IMR-90 (cell line): ENCODE data around the gene FBXO40. TPM values are rescaled to one million over a fixed set of nuclear protein-coding genes. Genes with fewer than 3 reads are reported as not detected.

ENCODE experiments used
- ATAC-seq: fragments of 200-7000 bp; cut with Tn5 transposase; 2 replicates; pipeline ENCODE4 v1.9.1; 2020; ENCODE audit warnings: low read depth, mild to moderate bottlenecking, moderate library complexity
- BruUV-seq: library from RNA; stranded (reverse); fragments of 400-500 nt; replicated peaks from 2 replicates; lab custom pipeline; 2021; lab: Mats Ljungman, UMichigan
- CTCF ChIA-PET: fragments of 300-600 bp; formaldehyde crosslinking; extraction: SDS; loops from one replicate; lab custom pipeline; 2021; ENCODE audit warnings: antibody characterized with exemption; lab: Yijun Ruan, JAX
- POLR2A ChIA-PET: fragments of 300-600 bp; sonication (Branson Sonifier 250); formaldehyde crosslinking; loops from one replicate; lab custom pipeline; 2022; ENCODE audit warnings: antibody characterized with exemption; ENCODE audit not compliant: unreplicated experiment; lab: Charles Lee
- DNase-seq: peaks from one replicate; pipeline ENCODE4 v3.0.0; 2013
- H2AFZ ChIP-seq: replicated peaks from 2 replicates; pipeline ENCODE3; 2013; ENCODE audit warnings: low read length, mild to moderate bottlenecking; ENCODE audit not compliant: poor library complexity
- H2AK5ac ChIP-seq: 2 replicates; pipeline ENCODE4 v1.6.1; 2013; ENCODE audit warnings: low read depth, low read length, inconsistent platforms
- H2AK9ac ChIP-seq: replicated peaks from 2 replicates; pipeline ENCODE3; 2013; ENCODE audit warnings: mild to moderate bottlenecking, low read depth, low read length, moderate library complexity; ENCODE audit not compliant: poor library complexity
- H2BK120ac ChIP-seq: 2 replicates; pipeline ENCODE4 v1.6.1; 2013; ENCODE audit warnings: low read depth, low read length, inconsistent platforms
- H2BK15ac ChIP-seq: 3 replicates; pipeline ENCODE4 v1.6.1; 2013; ENCODE audit warnings: low read depth, low read length, inconsistent platforms
- H2BK20ac ChIP-seq: 2 replicates; pipeline ENCODE4 v1.6.1; 2013; ENCODE audit warnings: low read depth, mild to moderate bottlenecking, inconsistent platforms, low read length, moderate library complexity
- H2BK5ac ChIP-seq: 2 replicates; pipeline ENCODE4 v1.6.1; 2013; ENCODE audit warnings: mild to moderate bottlenecking, low read depth, low read length, inconsistent platforms; ENCODE audit not compliant: poor library complexity, severe bottlenecking
- H3K14ac ChIP-seq: replicated peaks from 2 replicates; pipeline ENCODE4 v1.6.1; 2013; ENCODE audit warnings: low read depth, low read length, inconsistent platforms
- H3K18ac ChIP-seq: 2 replicates; pipeline ENCODE4 v1.6.1; 2013; ENCODE audit warnings: low read depth, low read length, control low read depth
- H3K23ac ChIP-seq: 2 replicates; pipeline ENCODE4 v1.6.1; 2013; ENCODE audit warnings: low read depth, low read length, inconsistent platforms
- H3K27ac ChIP-seq: 2 replicates; pipeline ENCODE4 v1.5.1; 2013; ENCODE audit warnings: mild to moderate bottlenecking, control low read depth, low read length; ENCODE audit not compliant: insufficient read depth
- H3K27me3 ChIP-seq: 2 replicates; pipeline ENCODE4 v1.6.1; 2013; ENCODE audit warnings: low read length; ENCODE audit not compliant: control insufficient read depth, insufficient read depth
- H3K36me3 ChIP-seq: 2 replicates; pipeline ENCODE4 v1.6.1; 2013; ENCODE audit warnings: low read length, mixed read lengths; ENCODE audit not compliant: control insufficient read depth, insufficient read depth
- H3K4ac ChIP-seq: 2 replicates; pipeline ENCODE4 v1.6.1; 2013; ENCODE audit warnings: low read depth, low read length, inconsistent platforms
- H3K4me1 ChIP-seq: 2 replicates; pipeline ENCODE4 v1.6.1; 2013; ENCODE audit warnings: low read length, mixed read lengths; ENCODE audit not compliant: control insufficient read depth, insufficient read depth
- H3K4me2 ChIP-seq: 2 replicates; pipeline ENCODE4 v1.6.1; 2013; ENCODE audit warnings: low read depth, mild to moderate bottlenecking, control low read depth, low read length, moderate library complexity
- H3K4me3 ChIP-seq: 2 replicates; pipeline ENCODE4 v1.5.1; 2013; ENCODE audit warnings: low read depth, mild to moderate bottlenecking, control low read depth, low read length, moderate library complexity; ENCODE audit not compliant: insufficient read depth
- H3K56ac ChIP-seq: 2 replicates; pipeline ENCODE4 v1.6.1; 2013; ENCODE audit warnings: low read length, inconsistent platforms; ENCODE audit not compliant: insufficient read depth; ENCODE audit errors: extremely low read depth
- H3K79me1 ChIP-seq, 2 experiments: 2 replicates each; pipeline ENCODE4 v1.6.1; 2013; ENCODE audit warnings: low read length in 2 of 2, inconsistent platforms in 1 of 2, low read depth in 1 of 2
- H3K9ac ChIP-seq: 2 replicates; pipeline ENCODE4 v1.6.1; 2013; ENCODE audit warnings: low read depth, low read length, control low read depth
- H3K9me1 ChIP-seq: 2 replicates; pipeline ENCODE4 v1.6.1; 2013; ENCODE audit warnings: low read length, inconsistent platforms; ENCODE audit not compliant: insufficient read depth
- H3K9me3 ChIP-seq: 2 replicates; pipeline ENCODE4 v1.6.1; 2013; ENCODE audit warnings: low read length; ENCODE audit not compliant: control insufficient read depth, insufficient read depth
- H4K20me1 ChIP-seq: 2 replicates; pipeline ENCODE4 v1.6.1; 2013; ENCODE audit warnings: low read length, inconsistent platforms; ENCODE audit not compliant: insufficient read depth
- H4K5ac ChIP-seq: 2 replicates; pipeline ENCODE4 v1.6.1; 2013; ENCODE audit warnings: mild to moderate bottlenecking, low read depth, low read length, control low read depth
- H4K8ac ChIP-seq, 2 experiments: 2 replicates each; pipeline ENCODE4 v1.6.1; 2013; ENCODE audit warnings: low read depth in 2 of 2, low read length in 2 of 2, control low read depth in 1 of 2, inconsistent platforms in 1 of 2
- H4K91ac ChIP-seq: 2 replicates; pipeline ENCODE4 v1.6.1; 2013; ENCODE audit warnings: low read depth, low read length, inconsistent platforms; ENCODE audit not compliant: insufficient read depth
- BHLHE40 ChIP-seq: fragments of 150-350 bp; IDR thresholded peaks from 2 replicates; pipeline ENCODE4 v1.6.1; 2016; ENCODE audit warnings: mild to moderate bottlenecking, low read depth, low read length
- CEBPB ChIP-seq: IDR thresholded peaks from 2 replicates; pipeline ENCODE4 v1.6.1; 2012; ENCODE audit warnings: low read depth, low read length, improper control_type of control experiment
- CHD1 ChIP-seq: IDR thresholded peaks from 2 replicates; pipeline ENCODE4 v1.6.1; 2012; ENCODE audit warnings: low read depth, low read length, improper control_type of control experiment
- FOS ChIP-seq: fragments of 150-350 bp; IDR thresholded peaks from 2 replicates; pipeline ENCODE4 v1.6.1; 2016; ENCODE audit warnings: low read depth, low read length
- MAFK ChIP-seq: IDR thresholded peaks from 2 replicates; pipeline ENCODE4 v1.6.1; 2012; ENCODE audit warnings: low read depth, low read length, improper control_type of control experiment
- MAZ ChIP-seq: IDR thresholded peaks from 2 replicates; pipeline ENCODE4 v1.6.1; 2012; ENCODE audit warnings: low read depth, mild to moderate bottlenecking, low read length, improper control_type of control experiment, moderate library complexity, borderline replicate concordance
- MXI1 ChIP-seq: IDR thresholded peaks from 2 replicates; pipeline ENCODE4 v1.6.1; 2012; ENCODE audit warnings: low read depth, mild to moderate bottlenecking, low read length, moderate library complexity, borderline replicate concordance
- NFE2L2 ChIP-seq: fragments of 150-350 bp; IDR thresholded peaks from 2 replicates; pipeline ENCODE4 v1.6.1; 2016; ENCODE audit warnings: low read depth, mild to moderate bottlenecking, low read length
- POLR2A ChIP-seq: IDR thresholded peaks from 2 replicates; pipeline ENCODE4 v1.6.1; 2012; ENCODE audit warnings: mild to moderate bottlenecking, low read depth, low read length
- RAD21 ChIP-seq: IDR thresholded peaks from 2 replicates; pipeline ENCODE4 v1.6.1; 2012; ENCODE audit warnings: low read length, improper control_type of control experiment
- RCOR1 ChIP-seq: IDR thresholded peaks from 2 replicates; pipeline ENCODE4 v1.6.1; 2012; ENCODE audit warnings: mild to moderate bottlenecking, low read length, improper control_type of control experiment; ENCODE audit not compliant: insufficient replicate concordance
- RFX5 ChIP-seq: IDR thresholded peaks from 2 replicates; pipeline ENCODE4 v1.8.0; 2012; ENCODE audit warnings: low read depth, mild to moderate bottlenecking, low read length, moderate library complexity
- SMC3 ChIP-seq: fragments of 150-350 bp; IDR thresholded peaks from 2 replicates; pipeline ENCODE4 v1.6.1; 2016; ENCODE audit warnings: low read depth, mild to moderate bottlenecking, antibody characterized with exemption, low read length, moderate library complexity
- WGBS, 2 experiments: methylation state at CpG; one replicate each; pipeline versions ENCODE4 v1.1.5 to v1.1.7; 2013; ENCODE audit warnings: missing lambda C conversion rate in 2 of 2; ENCODE audit not compliant: insufficient read length in 1 of 2; ENCODE audit errors: extremely low coverage in 2 of 2; 5-methylcytosine and 5-hydroxymethylcytosine counted together
- dilution Hi-C: fragments of 300-500 bp; cut with HindIII; formaldehyde crosslinking; loops from one replicate; pipeline ENCODE4 v1.14.3; 2018; ENCODE audit warnings: low sequenced_read_pairs; ENCODE audit not compliant: unreplicated experiment
- in situ Hi-C: fragments of 300-500 bp; cut with MboI; formaldehyde crosslinking; loops from 3 replicates; pipeline ENCODE4 v1.14.3; 2019; ENCODE audit warnings: low sequenced_read_pairs, inconsistent platforms, mixed read lengths
- intact Hi-C: fragments of 100-400 bp; cut with micrococcal nuclease; formaldehyde crosslinking; loops from 2 replicates; pipeline ENCODE4 v1.10.0; 2022
- polyA plus RNA-seq, 3 experiments: library from polyadenylated mRNA; depleted of rRNA; stranded (reverse); fragments of >200 nt; gene quantifications; 2 replicates each; pipeline ENCODE4 v1.2.3, GENCODE V29; 2012; ENCODE audit warnings: low replicate concordance in 1 of 3
- total RNA-seq: library from RNA; depleted of rRNA; stranded (reverse); fragments of >200 nt; gene quantifications from 2 replicates; pipeline ENCODE4 v1.2.3, GENCODE V29; 2012
- TF ChIP-seq, protein P1 (sequence below): fragments of 150-350 bp; IDR thresholded peaks from 2 replicates; pipeline ENCODE4 v1.6.1; 2016; ENCODE audit warnings: low read depth, mild to moderate bottlenecking, low read length, moderate library complexity, borderline replicate concordance
- TF ChIP-seq, protein P2 (sequence below): conservative IDR thresholded peaks from 2 replicates; pipeline ENCODE4 v1.5.1; 2012; ENCODE audit warnings: mild to moderate bottlenecking, low read depth, low read length, improper control_type of control experiment
- TF ChIP-seq, protein P3 (sequence below): fragments of 150-350 bp; IDR thresholded peaks from 2 replicates; pipeline ENCODE4 v1.6.1; 2017; ENCODE audit warnings: mild to moderate bottlenecking, antibody characterized with exemption, low read length, low read depth

FBXO40 gene
- total and polyA plus RNA-seq, 2 of the 4 experiments (the other 2 are of a cell fraction) = not detected

DNA sequence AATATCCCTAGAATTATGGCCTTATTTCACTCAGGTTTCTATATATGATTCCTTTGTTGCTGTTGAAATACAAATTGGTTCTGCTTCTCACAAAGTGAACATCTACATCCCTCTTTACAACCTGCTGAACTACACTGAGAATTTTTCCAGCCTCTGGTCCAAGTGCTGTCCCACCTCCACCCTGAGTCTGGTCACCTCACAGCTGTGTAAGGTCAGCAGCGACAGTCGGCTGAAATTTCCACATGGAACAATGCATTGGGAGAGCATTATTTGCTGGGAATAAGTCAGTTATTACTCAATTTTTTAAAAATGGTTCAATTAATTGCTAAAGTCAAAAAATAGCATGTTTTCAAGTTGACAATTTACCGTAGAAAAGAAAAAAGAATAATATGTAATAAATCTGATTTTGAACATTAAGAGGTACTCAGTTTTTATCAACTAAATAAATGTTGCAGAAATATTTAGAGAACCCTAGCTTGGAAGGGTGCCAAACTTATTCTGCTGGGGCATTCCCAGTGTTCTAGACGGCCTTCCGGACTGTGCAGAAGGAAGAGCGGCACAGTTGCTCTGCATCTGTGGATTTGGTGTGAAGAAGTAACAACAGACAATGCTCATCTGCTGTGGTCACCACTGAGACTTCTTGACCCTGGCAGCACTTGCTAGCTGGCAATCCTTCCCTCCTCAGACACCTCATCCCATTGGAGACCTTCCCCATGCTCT is 65.7 kb downstream of the FBXO40 start:
- H4K20me1 ChIP-seq = no peaks in the 10 kb centered on the region
- H4K91ac ChIP-seq = no peak overlapping the region
- POLR2A ChIA-PET = no interaction called here
- no peak overlapping the region for H2BK15ac ChIP-seq
- H3K4ac ChIP-seq = no peak overlapping the region
- no peaks in the 10 kb centered on the region for H3K9me3 ChIP-seq
- no peak overlapping the region for H2AK9ac ChIP-seq
- H3K18ac ChIP-seq = no peak overlapping the region
- H2BK120ac ChIP-seq = no peak overlapping the region
- H2AFZ ChIP-seq = no peak overlapping the region
- CTCF ChIA-PET = no interaction called here
- WGBS, 2 experiments = no CpG with 5 or more reads among the region's 6 CpGs
- no peaks in the 10 kb centered on the region for H3K27me3 ChIP-seq
- in situ Hi-C loops = no loop called here
- H2BK20ac ChIP-seq = no peak overlapping the region
- H3K4me1 ChIP-seq = no peaks in the 10 kb centered on the region
- H3K56ac ChIP-seq = no peak overlapping the region
- H3K4me2 ChIP-seq = no peak overlapping the region
- ATAC-seq = no peak
- H3K27ac ChIP-seq = no peak overlapping the region
- TF ChIP-seq RAD21 (no peak), CEBPB (no peak), RCOR1 (no peak), RFX5 (no peak), BHLHE40 (no peak), FOS (no peak), NFE2L2 (no peak), MAFK (no peak), CHD1 (no peak), MXI1 (no peak), MAZ (no peak), POLR2A (no peak), SMC3 (no peak)
- TF ChIP-seq, protein P1, sequence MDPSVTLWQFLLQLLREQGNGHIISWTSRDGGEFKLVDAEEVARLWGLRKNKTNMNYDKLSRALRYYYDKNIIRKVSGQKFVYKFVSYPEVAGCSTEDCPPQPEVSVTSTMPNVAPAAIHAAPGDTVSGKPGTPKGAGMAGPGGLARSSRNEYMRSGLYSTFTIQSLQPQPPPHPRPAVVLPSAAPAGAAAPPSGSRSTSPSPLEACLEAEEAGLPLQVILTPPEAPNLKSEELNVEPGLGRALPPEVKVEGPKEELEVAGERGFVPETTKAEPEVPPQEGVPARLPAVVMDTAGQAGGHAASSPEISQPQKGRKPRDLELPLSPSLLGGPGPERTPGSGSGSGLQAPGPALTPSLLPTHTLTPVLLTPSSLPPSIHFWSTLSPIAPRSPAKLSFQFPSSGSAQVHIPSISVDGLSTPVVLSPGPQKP = no peak
- TF ChIP-seq, protein P2, sequence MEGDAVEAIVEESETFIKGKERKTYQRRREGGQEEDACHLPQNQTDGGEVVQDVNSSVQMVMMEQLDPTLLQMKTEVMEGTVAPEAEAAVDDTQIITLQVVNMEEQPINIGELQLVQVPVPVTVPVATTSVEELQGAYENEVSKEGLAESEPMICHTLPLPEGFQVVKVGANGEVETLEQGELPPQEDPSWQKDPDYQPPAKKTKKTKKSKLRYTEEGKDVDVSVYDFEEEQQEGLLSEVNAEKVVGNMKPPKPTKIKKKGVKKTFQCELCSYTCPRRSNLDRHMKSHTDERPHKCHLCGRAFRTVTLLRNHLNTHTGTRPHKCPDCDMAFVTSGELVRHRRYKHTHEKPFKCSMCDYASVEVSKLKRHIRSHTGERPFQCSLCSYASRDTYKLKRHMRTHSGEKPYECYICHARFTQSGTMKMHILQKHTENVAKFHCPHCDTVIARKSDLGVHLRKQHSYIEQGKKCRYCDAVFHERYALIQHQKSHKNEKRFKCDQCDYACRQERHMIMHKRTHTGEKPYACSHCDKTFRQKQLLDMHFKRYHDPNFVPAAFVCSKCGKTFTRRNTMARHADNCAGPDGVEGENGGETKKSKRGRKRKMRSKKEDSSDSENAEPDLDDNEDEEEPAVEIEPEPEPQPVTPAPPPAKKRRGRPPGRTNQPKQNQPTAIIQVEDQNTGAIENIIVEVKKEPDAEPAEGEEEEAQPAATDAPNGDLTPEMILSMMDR = no peak
- TF ChIP-seq, protein P3, sequence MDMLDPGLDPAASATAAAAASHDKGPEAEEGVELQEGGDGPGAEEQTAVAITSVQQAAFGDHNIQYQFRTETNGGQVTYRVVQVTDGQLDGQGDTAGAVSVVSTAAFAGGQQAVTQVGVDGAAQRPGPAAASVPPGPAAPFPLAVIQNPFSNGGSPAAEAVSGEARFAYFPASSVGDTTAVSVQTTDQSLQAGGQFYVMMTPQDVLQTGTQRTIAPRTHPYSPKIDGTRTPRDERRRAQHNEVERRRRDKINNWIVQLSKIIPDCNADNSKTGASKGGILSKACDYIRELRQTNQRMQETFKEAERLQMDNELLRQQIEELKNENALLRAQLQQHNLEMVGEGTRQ = no peak
- no peak overlapping the region for H2BK5ac ChIP-seq
- H3K14ac ChIP-seq = no peak overlapping the region
- no peaks in the 10 kb centered on the region for H3K79me1 ChIP-seq
- H4K8ac ChIP-seq = no peak overlapping the region
- no TSS peak for BruUV-seq
- H3K36me3 ChIP-seq = peaks cover 9% of the 10 kb centered on the region; the same call in 1 of the 2 replicates
- intact Hi-C loops = no loop called here
- no peak for DNase-seq
- no peak overlapping the region for H3K23ac ChIP-seq
- no peak overlapping the region for H4K5ac ChIP-seq
- H3K9ac ChIP-seq = no peak overlapping the region
- H3K4me3 ChIP-seq = no peak overlapping the region
- no peak overlapping the region for H2AK5ac ChIP-seq
- H3K9me1 ChIP-seq = peaks cover 6% of the 10 kb centered on the region; the same call in 1 of the 2 replicates
- dilution Hi-C loops = no loop called here
